ENCODE data around the gene U2SURP. TPM values are rescaled to one million over a fixed set of nuclear protein-coding genes. Genes with fewer than 3 reads are reported as not detected.

U2SURP gene
- total and polyA plus RNA-seq, 2 experiments from 2014 or later = 40.2 to 66.1 TPM

DNA sequence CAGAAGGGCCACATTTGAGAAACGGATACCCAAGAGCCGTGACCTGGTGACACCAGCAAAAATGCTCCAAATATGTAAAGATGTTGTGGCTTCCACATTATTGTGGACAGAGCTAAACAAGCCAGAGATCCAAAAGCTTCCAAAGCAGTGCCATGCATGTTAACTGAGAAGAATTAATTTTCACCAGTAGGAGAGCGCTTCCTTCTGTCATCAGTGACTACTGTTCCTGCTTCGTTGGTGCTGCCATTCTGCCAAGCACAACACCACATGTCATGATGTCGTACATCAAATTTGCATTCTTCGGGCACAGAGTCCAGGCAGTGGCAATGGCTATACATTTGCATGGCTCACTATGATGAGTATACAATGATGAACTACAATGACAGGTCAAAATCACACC lies 99.1 kb downstream of the U2SURP start:
- H2AFZ ChIP-seq = no peak overlapping the region
- H3K27me3 ChIP-seq (replicated peaks; ENCODE audit: insufficient read depth) = peaks cover 21% of the 10 kb centered on the region; the same call in 1 of the 2 replicates
- H4K20me1 ChIP-seq (ENCODE audit: insufficient read depth) = no peaks in the 10 kb centered on the region
- no peak overlapping the region for H3K4me2 ChIP-seq (ENCODE audit: unreplicated experiment)
- DNase-seq = no peak
- no peaks in the 10 kb centered on the region for H3K9me2 ChIP-seq (ENCODE audit: insufficient read depth)
- H3K36me3 ChIP-seq (ENCODE audit: low read depth) = no peaks in the 10 kb centered on the region
- H3K79me2 ChIP-seq (ENCODE audit: insufficient read depth) = no peaks in the 10 kb centered on the region
- no peaks in the 10 kb centered on the region for H3K4me1 ChIP-seq (ENCODE audit: insufficient read depth)
- no peak overlapping the region for H3K9ac ChIP-seq
- no peak for TF ChIP-seq EZH2 (IDR thresholded peaks at IDR 0.05; ENCODE audit: insufficient read depth, poor library complexity, severe bottlenecking)
- TF ChIP-seq EZH2phosphoT487 (IDR thresholded peaks at IDR 0.05; ENCODE audit: insufficient read depth, low read depth) = no peak
- no peaks in the 10 kb centered on the region for H3F3A ChIP-seq (ENCODE audit: insufficient read depth)
- in situ Hi-C loops (cut with MboI) = no loop called here
- H3K9me3 ChIP-seq (ENCODE audit: low read depth) = no peaks in the 10 kb centered on the region
- no peak overlapping the region for H3K27ac ChIP-seq
- 67 to 69% methylated on average over 6 of the region's 6 CpGs for WGBS, 2 experiments (ENCODE audit: low coverage in 1 of 2, low lambda C conversion rate in 2 of 2, missing lambda C conversion rate in 2 of 2)
- H3K4me3 ChIP-seq = no peak overlapping the region

DNA sequence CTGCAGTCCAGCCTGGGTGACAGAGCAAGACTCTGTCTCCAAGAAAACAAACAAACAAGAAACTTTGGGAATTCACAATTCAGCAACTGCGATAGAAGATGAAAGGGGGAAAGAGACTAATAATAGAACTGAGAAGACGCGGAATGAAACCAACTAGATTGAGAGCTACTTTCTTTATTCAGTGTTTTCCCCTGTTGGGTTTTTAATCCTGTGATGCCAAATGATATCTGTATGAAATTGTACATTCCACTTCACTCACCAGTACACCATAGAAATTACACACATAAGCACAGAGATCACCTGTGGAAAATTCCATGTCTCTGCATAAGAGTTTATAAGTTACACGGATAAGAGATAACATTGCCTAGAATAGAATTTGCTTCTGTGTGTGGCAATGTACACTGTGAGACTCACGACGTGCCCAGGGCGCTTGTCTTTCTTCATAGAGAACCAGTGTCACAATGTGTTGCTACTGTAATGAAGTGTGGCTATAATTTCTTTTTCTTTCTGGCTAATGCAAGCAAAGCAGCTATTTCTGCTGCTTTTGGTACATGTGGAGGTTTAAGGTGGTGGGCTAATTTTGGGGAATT lies 100.5 kb downstream of the U2SURP start:
- Histone ChIP-seq H3K79me2 (ENCODE audit: insufficient read depth) (no peaks in the 10 kb centered on the region), H4K20me1 (ENCODE audit: insufficient read depth) (no peaks in the 10 kb centered on the region), H3K27ac (no peak overlapping the region), H3K4me2 (ENCODE audit: unreplicated experiment) (no peak overlapping the region), H3K9me3 (ENCODE audit: low read depth) (no peaks in the 10 kb centered on the region), H3K4me1 (ENCODE audit: insufficient read depth) (no peaks in the 10 kb centered on the region), H3K9me2 (ENCODE audit: insufficient read depth) (no peaks in the 10 kb centered on the region), H3K9ac (no peak overlapping the region), H3K27me3 (replicated peaks; ENCODE audit: insufficient read depth) (peaks cover 21% of the 10 kb centered on the region; the same call in 1 of the 2 replicates), H3K4me3 (no peak overlapping the region), H2AFZ (no peak overlapping the region), H3F3A (ENCODE audit: insufficient read depth) (no peaks in the 10 kb centered on the region), H3K36me3 (ENCODE audit: low read depth) (no peaks in the 10 kb centered on the region)
- no peak for DNase-seq
- TF ChIP-seq EZH2 (IDR thresholded peaks at IDR 0.05; ENCODE audit: insufficient read depth, poor library complexity, severe bottlenecking) (no peak), EZH2phosphoT487 (IDR thresholded peaks at IDR 0.05; ENCODE audit: insufficient read depth, low read depth) (no peak)
- WGBS, 2 experiments (ENCODE audit: low coverage in 1 of 2, low lambda C conversion rate in 2 of 2, missing lambda C conversion rate in 2 of 2) = 79 to 85% methylated on average over 7 of the region's 7 CpGs
- in situ Hi-C loops (cut with MboI) = no loop called here

DNA sequence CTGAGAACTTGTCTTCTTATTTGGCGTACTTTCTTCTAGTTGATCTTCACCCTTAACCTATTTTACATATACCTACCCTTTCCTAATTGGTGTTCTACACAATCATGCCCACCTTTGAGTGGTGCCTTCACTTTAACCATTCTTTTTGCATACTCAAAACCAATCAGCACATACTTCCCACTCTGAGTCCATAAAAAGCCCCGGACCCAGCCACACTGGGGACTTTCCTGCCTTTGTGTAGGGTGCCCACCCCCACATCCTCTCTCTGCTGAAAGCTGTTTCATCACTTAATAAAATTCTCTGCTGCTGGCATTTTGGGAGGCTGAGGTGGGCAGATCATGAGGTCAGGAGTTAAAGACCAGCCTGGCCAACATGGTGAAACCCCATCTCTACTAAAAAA lies 102.3 kb downstream of the U2SURP start:
- no peak overlapping the region for H3K9ac ChIP-seq
- H3K27me3 ChIP-seq (replicated peaks; ENCODE audit: insufficient read depth) = peaks cover 22% of the 10 kb centered on the region; the same call in 1 of the 2 replicates
- in situ Hi-C loops (cut with MboI) = no loop called here
- no peak for TF ChIP-seq EZH2phosphoT487 (IDR thresholded peaks at IDR 0.05; ENCODE audit: insufficient read depth, low read depth)
- no peak for TF ChIP-seq EZH2 (IDR thresholded peaks at IDR 0.05; ENCODE audit: insufficient read depth, poor library complexity, severe bottlenecking)
- 54 to 61% methylated on average over 2 of the region's 2 CpGs for WGBS, 2 experiments (ENCODE audit: low coverage in 1 of 2, low lambda C conversion rate in 2 of 2, missing lambda C conversion rate in 2 of 2)
- no peak overlapping the region for H2AFZ ChIP-seq
- no peaks in the 10 kb centered on the region for H3K9me2 ChIP-seq (ENCODE audit: insufficient read depth)
- H3K79me2 ChIP-seq (ENCODE audit: insufficient read depth) = no peaks in the 10 kb centered on the region
- H3K27ac ChIP-seq = no peak overlapping the region
- no peaks in the 10 kb centered on the region for H3K4me1 ChIP-seq (ENCODE audit: insufficient read depth)
- no peaks in the 10 kb centered on the region for H4K20me1 ChIP-seq (ENCODE audit: insufficient read depth)
- no peaks in the 10 kb centered on the region for H3K36me3 ChIP-seq (ENCODE audit: low read depth)
- no peak overlapping the region for H3K4me3 ChIP-seq
- no peaks in the 10 kb centered on the region for H3K9me3 ChIP-seq (ENCODE audit: low read depth)
- no peak for DNase-seq
- H3F3A ChIP-seq (ENCODE audit: insufficient read depth) = no peaks in the 10 kb centered on the region
- H3K4me2 ChIP-seq (ENCODE audit: unreplicated experiment) = no peak overlapping the region

DNA sequence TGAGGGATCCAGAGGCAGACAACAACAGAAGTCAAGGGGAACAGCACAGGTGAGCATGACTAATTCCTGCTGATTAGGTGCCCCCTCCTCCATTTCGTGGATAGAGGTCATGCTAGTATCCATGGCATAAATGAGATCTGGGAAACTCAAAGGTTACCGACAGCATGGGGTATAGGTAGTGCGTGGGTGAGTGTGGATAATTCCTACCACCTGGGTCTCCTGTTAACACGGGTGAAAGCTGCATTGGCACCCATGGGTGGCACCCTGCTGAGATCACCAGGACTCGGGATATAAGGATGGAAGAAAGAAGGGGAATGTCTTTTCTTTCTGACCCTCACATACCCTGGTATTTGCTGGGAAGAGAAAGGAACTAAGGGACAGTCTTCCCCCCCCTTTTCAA lies 103.8 kb downstream of the U2SURP start:
- Histone ChIP-seq H3K36me3 (ENCODE audit: low read depth) (no peaks in the 10 kb centered on the region), H3K4me1 (ENCODE audit: insufficient read depth) (no peaks in the 10 kb centered on the region), H3K4me3 (no peak overlapping the region), H3K4me2 (ENCODE audit: unreplicated experiment) (no peak overlapping the region), H3K27ac (no peak overlapping the region), H3K9ac (no peak overlapping the region), H3K79me2 (ENCODE audit: insufficient read depth) (no peaks in the 10 kb centered on the region), H2AFZ (no peak overlapping the region), H3K9me2 (ENCODE audit: insufficient read depth) (no peaks in the 10 kb centered on the region), H4K20me1 (ENCODE audit: insufficient read depth) (no peaks in the 10 kb centered on the region), H3F3A (ENCODE audit: insufficient read depth) (no peaks in the 10 kb centered on the region), H3K9me3 (ENCODE audit: low read depth) (no peaks in the 10 kb centered on the region), H3K27me3 (replicated peaks; ENCODE audit: insufficient read depth) (peaks cover 11% of the 10 kb centered on the region; the same call in 1 of the 2 replicates)
- in situ Hi-C loops (cut with MboI) = no loop called here
- DNase-seq = no peak
- TF ChIP-seq EZH2phosphoT487 (IDR thresholded peaks at IDR 0.05; ENCODE audit: insufficient read depth, low read depth) (no peak), EZH2 (IDR thresholded peaks at IDR 0.05; ENCODE audit: insufficient read depth, poor library complexity, severe bottlenecking) (no peak)
- WGBS, 2 experiments (ENCODE audit: low coverage in 1 of 2, low lambda C conversion rate in 2 of 2, missing lambda C conversion rate in 2 of 2) = 38 to 46% methylated on average over 5 of the region's 5 CpGs

Data from GM23248 (cell line).